ENCODE data around the gene C10orf90. TPM values are rescaled to one million over a fixed set of nuclear protein-coding genes. Genes with fewer than 3 reads are reported as not detected.

Gene C10orf90
- total RNA-seq, 1 donor from 2014 or later: not detected

DNA sequence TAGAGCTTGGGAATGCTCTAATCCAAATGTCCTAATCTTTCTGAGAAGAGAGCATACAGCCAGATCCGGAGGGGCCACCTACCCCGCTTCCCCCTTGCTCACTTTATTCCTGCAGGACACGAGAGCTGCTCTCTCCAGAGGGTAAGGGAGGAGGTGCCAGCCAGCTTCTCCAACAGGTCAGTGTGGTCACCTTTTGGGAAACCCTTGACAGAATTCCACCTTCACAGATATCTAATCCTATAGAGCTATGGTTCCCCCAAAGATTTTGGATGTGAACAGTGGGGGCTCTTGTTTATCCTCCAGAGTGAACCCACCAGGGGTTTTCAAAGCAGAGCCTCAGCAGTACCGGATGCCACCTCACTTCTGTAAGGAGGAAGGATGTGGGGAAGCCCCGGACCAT lies 34.6 kb upstream of the C10orf90 start:
- Histone ChIP-seq H3K27ac (no peak overlapping the region), H3K36me3 (no peaks in the 10 kb centered on the region), H3K4me3 (no peak overlapping the region), H3K9me3 (no peaks in the 10 kb centered on the region), H3K27me3 (ENCODE audit: low read depth) (no peaks in the 10 kb centered on the region), H3K4me1 (no peaks in the 10 kb centered on the region)
- TF ChIP-seq, protein P1, sequence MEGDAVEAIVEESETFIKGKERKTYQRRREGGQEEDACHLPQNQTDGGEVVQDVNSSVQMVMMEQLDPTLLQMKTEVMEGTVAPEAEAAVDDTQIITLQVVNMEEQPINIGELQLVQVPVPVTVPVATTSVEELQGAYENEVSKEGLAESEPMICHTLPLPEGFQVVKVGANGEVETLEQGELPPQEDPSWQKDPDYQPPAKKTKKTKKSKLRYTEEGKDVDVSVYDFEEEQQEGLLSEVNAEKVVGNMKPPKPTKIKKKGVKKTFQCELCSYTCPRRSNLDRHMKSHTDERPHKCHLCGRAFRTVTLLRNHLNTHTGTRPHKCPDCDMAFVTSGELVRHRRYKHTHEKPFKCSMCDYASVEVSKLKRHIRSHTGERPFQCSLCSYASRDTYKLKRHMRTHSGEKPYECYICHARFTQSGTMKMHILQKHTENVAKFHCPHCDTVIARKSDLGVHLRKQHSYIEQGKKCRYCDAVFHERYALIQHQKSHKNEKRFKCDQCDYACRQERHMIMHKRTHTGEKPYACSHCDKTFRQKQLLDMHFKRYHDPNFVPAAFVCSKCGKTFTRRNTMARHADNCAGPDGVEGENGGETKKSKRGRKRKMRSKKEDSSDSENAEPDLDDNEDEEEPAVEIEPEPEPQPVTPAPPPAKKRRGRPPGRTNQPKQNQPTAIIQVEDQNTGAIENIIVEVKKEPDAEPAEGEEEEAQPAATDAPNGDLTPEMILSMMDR (IDR thresholded peaks at IDR 0.05): no peak
- intact Hi-C loops (cut with DNase I): no loop called here
- DNase-seq: no peak
- no peak for ATAC-seq

DNA sequence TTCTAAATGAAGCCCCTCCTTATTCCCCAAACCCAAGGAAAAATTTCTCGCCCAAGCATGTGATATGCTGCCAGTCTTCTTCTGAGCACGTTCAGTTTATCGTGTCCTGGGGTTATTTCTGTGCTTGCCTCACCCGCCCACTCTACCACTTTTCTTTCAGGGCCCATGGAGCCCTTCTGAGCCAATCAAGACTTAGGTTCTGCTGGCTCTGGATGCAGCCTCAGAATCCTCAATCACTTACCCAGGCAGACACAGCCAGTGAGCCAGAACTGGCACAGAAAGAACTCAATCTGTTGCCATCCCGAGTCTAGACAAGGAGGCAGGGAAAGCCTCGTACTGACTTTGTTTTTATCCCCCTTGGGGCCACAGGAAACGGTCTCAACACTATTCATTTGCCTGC lies 34.2 kb upstream of the C10orf90 start:
- H3K4me3 ChIP-seq: no peak overlapping the region
- TF ChIP-seq, protein P1 (IDR thresholded peaks at IDR 0.05): no peak
- H3K9me3 ChIP-seq: no peaks in the 10 kb centered on the region
- ATAC-seq (no peak), DNase-seq (no peak)
- no peaks in the 10 kb centered on the region for H3K27me3 ChIP-seq (ENCODE audit: low read depth)
- H3K36me3 ChIP-seq: no peaks in the 10 kb centered on the region
- no peaks in the 10 kb centered on the region for H3K4me1 ChIP-seq
- no peak overlapping the region for H3K27ac ChIP-seq
- intact Hi-C loops (cut with DNase I): no loop called here

DNA sequence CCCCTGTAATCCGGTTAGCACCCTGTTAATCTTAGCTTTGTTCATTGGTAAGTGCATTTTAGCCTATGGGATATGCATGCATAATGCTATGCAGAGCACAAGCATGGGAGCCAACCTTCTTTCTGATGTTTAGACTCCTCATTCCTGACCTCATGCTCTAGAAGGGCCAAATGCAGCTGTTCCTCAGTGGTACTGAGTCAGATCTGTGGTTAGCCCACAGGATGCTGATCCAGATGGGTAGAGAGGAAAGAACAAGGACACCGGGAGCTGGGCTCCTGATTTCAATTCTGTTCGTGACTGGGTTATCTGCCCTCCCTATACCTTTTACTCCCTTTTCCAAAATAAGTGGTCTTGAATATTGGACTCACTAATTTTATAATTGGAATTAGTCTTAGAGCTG lies 31.7 kb upstream of the C10orf90 start:
- intact Hi-C loops (cut with DNase I): no loop called here
- H3K4me1 ChIP-seq: no peaks in the 10 kb centered on the region
- H3K27ac ChIP-seq: no peak overlapping the region
- no peak overlapping the region for H3K4me3 ChIP-seq
- DNase-seq (no peak), ATAC-seq (no peak)
- TF ChIP-seq, protein P1 (IDR thresholded peaks at IDR 0.05): no peak
- no peaks in the 10 kb centered on the region for H3K9me3 ChIP-seq
- no peaks in the 10 kb centered on the region for H3K27me3 ChIP-seq (ENCODE audit: low read depth)
- H3K36me3 ChIP-seq: no peaks in the 10 kb centered on the region

DNA sequence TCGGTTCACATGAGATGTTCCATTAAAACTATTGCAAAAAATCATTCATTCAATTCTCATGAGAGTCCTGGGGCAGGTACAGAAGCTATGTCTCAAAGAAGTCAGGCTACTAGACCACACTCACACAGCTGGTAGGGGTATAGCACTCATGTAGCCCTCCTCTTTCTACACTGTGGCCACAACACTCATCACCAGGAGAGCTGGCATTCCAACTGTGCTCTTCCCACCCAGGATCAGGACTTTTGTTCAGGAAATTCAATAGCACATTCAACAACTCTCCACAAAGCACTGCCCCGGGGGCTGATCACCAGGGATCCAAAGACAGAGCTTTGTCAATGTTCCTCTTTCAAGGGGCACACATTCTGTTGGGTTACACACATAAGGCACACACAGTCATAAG lies 31.0 kb upstream of the C10orf90 start:
- Histone ChIP-seq H3K36me3 (no peaks in the 10 kb centered on the region), H3K9me3 (no peaks in the 10 kb centered on the region), H3K27ac (no peak overlapping the region), H3K4me3 (no peak overlapping the region), H3K27me3 (ENCODE audit: low read depth) (no peaks in the 10 kb centered on the region), H3K4me1 (no peaks in the 10 kb centered on the region)
- ATAC-seq (no peak), DNase-seq (no peak)
- intact Hi-C loops (cut with DNase I): no loop called here
- TF ChIP-seq, protein P1 (IDR thresholded peaks at IDR 0.05): no peak

DNA sequence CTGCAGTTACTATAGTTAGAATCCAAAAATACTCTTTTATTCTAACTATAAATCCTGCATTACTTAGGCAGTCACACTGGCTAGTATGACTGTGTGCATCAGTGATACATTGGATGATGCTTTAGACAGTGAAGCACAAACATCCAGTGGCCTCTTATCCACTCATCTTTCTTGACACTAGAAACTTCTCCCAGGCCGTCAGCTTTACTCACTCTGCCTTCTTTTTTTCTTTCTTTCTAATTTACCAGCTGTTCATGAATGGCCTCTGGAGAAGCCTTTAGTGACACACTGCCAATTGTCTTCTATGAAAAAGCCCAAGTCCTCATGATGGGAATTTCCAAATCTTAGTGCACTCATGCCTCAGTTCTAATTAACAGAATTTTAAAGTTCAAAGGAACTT lies 26.2 kb upstream of the C10orf90 start:
- DNase-seq: no peak
- Histone ChIP-seq H3K27me3 (ENCODE audit: low read depth) (no peaks in the 10 kb centered on the region), H3K4me1 (no peaks in the 10 kb centered on the region), H3K36me3 (no peaks in the 10 kb centered on the region), H3K9me3 (no peaks in the 10 kb centered on the region), H3K27ac (no peak overlapping the region), H3K4me3 (no peak overlapping the region)
- TF ChIP-seq, protein P1 (IDR thresholded peaks at IDR 0.05): no peak
- intact Hi-C loops (cut with DNase I): no loop called here
- ATAC-seq: no peak

- no peak for ATAC-seq
- no peak for DNase-seq
- H3K4me3 ChIP-seq: no peak overlapping the region
- TF ChIP-seq, protein P1 (IDR thresholded peaks at IDR 0.05): no peak
- intact Hi-C loops (cut with DNase I): no loop called here
- H3K4me1 ChIP-seq: no peaks in the 10 kb centered on the region
- no peaks in the 10 kb centered on the region for H3K36me3 ChIP-seq
- no peaks in the 10 kb centered on the region for H3K27me3 ChIP-seq (ENCODE audit: low read depth)
- H3K9me3 ChIP-seq: no peaks in the 10 kb centered on the region
- no peak overlapping the region for H3K27ac ChIP-seq
These were observed 21.0 kb upstream of the C10orf90 start for GRCh38 chr10:126691456-126691855.

Measured in lower lobe of right lung (tissue), 2 donors.